Fibroblast of the aortic adventitia (primary cell): Measurements from ENCODE around the gene BRD3. TPM values are rescaled to one million over a fixed set of nuclear protein-coding genes. Genes with fewer than 3 reads are reported as not detected.
A peak's percentile ranks its signal among the peaks of the same experiment; 100 is the strongest.

Experiments used
- DNase-seq: peaks from one replicate; pipeline ENCODE4 v3.0.0-alpha.2; 2010; ENCODE audit warnings: low read depth
- H3K4me3 ChIP-seq: 2 replicates; pipeline ENCODE4 v1.5.1; 2011; ENCODE audit warnings: low read depth, mild to moderate bottlenecking, control low read depth, low read length, moderate library complexity
- total RNA-seq: library from RNA; depleted of rRNA; stranded (reverse); fragments of >200 nt; gene quantifications from 2 replicates; pipeline ENCODE4 v1.2.3, GENCODE V29; 2012; ENCODE audit warnings: low replicate concordance
- TF ChIP-seq, protein P1 (sequence below): IDR thresholded peaks from 2 replicates; pipeline ENCODE4 v1.5.1; 2011; ENCODE audit warnings: mild to moderate bottlenecking, low read length, control low read depth, inconsistent platforms; ENCODE audit not compliant: insufficient read depth

The BRD3 gene
- total RNA-seq, 1 donor: 7.4 TPM

DNA sequence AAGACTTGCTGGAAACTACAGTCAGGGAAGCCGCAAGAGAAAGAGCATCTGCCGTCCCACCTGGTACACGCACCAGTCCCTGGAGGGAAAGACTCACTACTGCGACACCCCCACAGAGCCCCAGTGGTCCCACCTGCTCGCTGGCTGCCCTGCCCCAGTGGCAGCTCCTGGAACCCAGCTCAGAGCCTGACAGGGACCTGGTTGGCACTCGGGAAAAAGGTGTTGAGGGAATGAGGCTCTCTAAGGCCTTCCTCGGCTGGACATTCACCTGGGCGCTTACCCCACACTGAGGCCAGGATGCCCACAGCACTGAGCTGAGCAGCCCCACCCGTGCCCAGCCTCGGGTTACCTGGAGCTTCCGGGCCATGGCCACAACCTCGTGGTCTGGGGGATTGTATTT lies 22.9 kb downstream of the BRD3 start:
- no peak for DNase-seq
- TF ChIP-seq, protein P1, sequence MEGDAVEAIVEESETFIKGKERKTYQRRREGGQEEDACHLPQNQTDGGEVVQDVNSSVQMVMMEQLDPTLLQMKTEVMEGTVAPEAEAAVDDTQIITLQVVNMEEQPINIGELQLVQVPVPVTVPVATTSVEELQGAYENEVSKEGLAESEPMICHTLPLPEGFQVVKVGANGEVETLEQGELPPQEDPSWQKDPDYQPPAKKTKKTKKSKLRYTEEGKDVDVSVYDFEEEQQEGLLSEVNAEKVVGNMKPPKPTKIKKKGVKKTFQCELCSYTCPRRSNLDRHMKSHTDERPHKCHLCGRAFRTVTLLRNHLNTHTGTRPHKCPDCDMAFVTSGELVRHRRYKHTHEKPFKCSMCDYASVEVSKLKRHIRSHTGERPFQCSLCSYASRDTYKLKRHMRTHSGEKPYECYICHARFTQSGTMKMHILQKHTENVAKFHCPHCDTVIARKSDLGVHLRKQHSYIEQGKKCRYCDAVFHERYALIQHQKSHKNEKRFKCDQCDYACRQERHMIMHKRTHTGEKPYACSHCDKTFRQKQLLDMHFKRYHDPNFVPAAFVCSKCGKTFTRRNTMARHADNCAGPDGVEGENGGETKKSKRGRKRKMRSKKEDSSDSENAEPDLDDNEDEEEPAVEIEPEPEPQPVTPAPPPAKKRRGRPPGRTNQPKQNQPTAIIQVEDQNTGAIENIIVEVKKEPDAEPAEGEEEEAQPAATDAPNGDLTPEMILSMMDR: no peak
- no peak overlapping the region for H3K4me3 ChIP-seq

GRCh38 chr9:134043531-134043988 lies 24.3 kb downstream of the BRD3 start:
- TF ChIP-seq, protein P1: no peak
- DNase-seq: no peak
- H3K4me3 ChIP-seq: no peak overlapping the region

- DNase-seq: no peak
- no peak overlapping the region for H3K4me3 ChIP-seq
- TF ChIP-seq, protein P1: no peak
Measured at GRCh38 chr9:134041649-134041962, 26.2 kb downstream of the BRD3 start.

- TF ChIP-seq, protein P1: no peak
- H3K4me3 ChIP-seq: no peak overlapping the region
- DNase-seq: peak; percentile 13
Measured at GRCh38 chr9:134040781-134041648, 26.8 kb downstream of the BRD3 start.

DNA sequence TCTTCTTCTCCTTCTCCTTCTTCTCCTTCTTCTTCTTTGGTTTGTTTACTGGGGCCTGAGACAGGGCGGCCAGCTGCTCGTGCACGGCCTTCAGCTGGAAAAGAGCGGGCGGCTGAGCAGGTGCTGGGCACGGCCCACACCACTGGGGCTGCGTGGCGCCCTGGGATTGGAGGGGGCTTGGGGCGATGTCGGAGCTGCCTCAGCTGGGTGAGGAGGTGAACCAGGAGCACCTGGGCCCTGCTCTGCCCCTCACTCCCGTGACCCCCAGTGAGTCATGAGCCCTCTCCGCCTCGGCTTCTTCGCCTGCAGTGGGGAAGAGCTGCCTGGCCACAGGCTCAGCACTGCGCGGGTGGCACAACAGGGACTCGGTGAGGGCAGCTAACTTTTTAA lies 27.7 kb downstream of the BRD3 start:
- DNase-seq: no peak
- TF ChIP-seq, protein P1: no peak
- H3K4me3 ChIP-seq: no peak overlapping the region

DNA sequence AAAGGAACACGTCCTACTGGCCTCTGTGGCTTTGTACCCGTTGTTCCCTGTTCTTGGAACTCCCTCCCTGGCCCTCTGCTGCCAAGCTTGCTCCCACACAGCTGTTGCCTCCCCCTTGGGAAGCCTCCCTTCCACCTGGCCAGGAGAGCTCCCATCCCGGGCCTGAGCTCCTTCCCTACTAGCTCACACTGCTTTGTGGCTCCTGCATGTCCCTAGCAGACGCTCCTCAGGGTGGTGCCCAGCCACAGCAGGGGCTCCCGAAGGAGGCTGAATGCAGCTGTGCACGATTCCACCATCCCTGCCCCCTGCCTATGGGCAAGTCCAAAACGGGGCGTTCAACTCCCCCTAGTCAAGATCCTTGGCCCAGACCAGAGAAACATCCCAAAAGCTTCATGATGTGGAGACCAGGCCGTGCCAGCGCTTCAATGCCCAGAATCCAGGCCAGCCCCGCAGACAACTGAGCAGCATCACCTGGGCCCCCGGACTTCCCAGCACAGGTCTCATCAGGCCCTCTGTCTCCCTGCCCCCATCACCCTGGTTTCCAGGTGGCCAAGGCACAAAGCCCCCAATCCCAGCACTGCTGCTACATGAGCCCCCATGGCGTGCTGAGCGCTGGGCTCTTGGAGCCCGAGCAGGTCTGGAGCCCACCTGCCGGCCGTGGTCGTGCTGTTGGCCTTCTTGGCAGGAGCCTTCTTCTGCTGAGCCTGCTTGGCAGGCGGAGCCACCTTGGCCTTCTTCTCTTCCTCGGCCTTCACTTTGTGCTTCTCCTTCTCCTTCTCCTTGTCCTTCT lies 28.2 kb downstream of the BRD3 start:
- TF ChIP-seq, protein P1: no peak
- DNase-seq: no peak
- H3K4me3 ChIP-seq: no peak overlapping the region
